ENCODE data around the gene SUGCT. TPM values are rescaled to one million over a fixed set of nuclear protein-coding genes. Genes with fewer than 3 reads are reported as not detected.

SUGCT gene
- total RNA-seq, 3 donors from 2014 or later: 7.6 to 19.1 (median 10.1) TPM

DNA sequence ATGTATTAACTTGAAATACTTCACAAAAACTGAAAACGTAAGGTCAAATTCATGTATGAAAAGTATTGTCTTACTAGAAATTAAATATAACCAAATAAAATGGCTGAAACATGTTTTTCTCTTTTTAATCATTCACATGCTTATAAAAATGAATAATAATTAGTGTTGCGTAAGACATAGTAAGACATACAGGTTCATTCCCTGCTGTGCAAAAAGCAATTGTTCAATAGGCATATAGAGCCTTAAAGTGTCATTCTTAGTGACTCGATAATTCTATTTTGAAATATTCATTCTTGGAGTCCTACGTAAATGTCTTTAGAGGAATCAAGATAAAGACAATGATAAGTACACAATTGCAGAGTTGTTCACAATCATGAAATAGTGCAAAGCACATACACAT is 337.1 kb downstream of the SUGCT start:
- DNase-seq (no peak), ATAC-seq (no peak)
- Histone ChIP-seq H3K4me1 (ENCODE audit: low read depth) (no peaks in the 10 kb centered on the region), H3K9me3 (no peaks in the 10 kb centered on the region), H3K4me3 (no peak overlapping the region), H3K36me3 (ENCODE audit: low read depth) (no peaks in the 10 kb centered on the region)
- TF ChIP-seq CTCF (IDR thresholded peaks at IDR 0.05): no peak
- intact Hi-C loops (cut with DNase I, micrococcal nuclease): no loop called here

GRCh38 chr7:40474790-40475680 is 340.2 kb downstream of the SUGCT start:
- intact Hi-C loops (cut with DNase I, micrococcal nuclease): no loop called here
- no peak for DNase-seq
- TF ChIP-seq CTCF (IDR thresholded peaks at IDR 0.05): no peak
- Histone ChIP-seq H3K4me1 (ENCODE audit: low read depth) (no peaks in the 10 kb centered on the region), H3K36me3 (ENCODE audit: low read depth) (no peaks in the 10 kb centered on the region), H3K4me3 (no peak overlapping the region), H3K9me3 (no peaks in the 10 kb centered on the region)
- ATAC-seq: no peak

DNA sequence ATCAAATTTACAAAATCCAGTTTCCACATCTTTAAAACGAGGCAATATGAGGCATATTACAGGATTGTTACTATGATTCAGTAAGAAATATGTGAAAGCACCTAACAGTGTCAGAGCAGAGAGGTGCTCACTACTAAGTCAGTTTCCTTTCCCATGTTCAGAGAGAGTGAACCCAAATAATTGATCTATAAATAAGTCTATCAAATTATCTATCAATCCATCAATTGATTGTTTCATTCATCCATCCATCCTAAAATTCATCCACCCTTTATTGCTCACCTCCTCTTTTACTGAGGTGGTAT is 340.8 kb downstream of the SUGCT start:
- Histone ChIP-seq H3K4me3 (no peak overlapping the region), H3K36me3 (ENCODE audit: low read depth) (no peaks in the 10 kb centered on the region), H3K4me1 (ENCODE audit: low read depth) (no peaks in the 10 kb centered on the region), H3K9me3 (no peaks in the 10 kb centered on the region)
- intact Hi-C loops (cut with DNase I, micrococcal nuclease): no loop called here
- TF ChIP-seq CTCF (IDR thresholded peaks at IDR 0.05): no peak
- no peak for ATAC-seq
- DNase-seq: no peak

DNA sequence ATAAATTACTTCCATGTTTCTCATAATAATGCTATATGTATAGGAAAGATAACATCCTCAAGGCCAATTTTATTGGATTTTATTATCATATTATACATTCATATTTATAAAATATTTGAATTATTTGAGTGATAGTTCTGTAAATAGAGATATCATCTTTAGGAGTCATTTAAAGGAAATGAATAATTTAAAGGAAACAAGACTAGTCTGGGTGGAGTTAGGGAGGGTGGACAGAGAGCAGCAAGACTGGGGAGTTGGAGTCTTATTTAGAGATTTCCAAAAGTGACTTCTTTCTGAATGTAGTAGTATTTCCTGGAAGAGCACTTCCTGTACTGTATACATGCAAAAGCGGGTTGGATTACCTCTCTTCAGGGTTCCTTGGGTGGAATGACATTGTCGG is 342.3 kb downstream of the SUGCT start:
- intact Hi-C loops (cut with DNase I, micrococcal nuclease): no loop called here
- no peaks in the 10 kb centered on the region for H3K36me3 ChIP-seq (ENCODE audit: low read depth)
- H3K4me1 ChIP-seq (ENCODE audit: low read depth): no peaks in the 10 kb centered on the region
- ATAC-seq (no peak), DNase-seq (no peak)
- no peaks in the 10 kb centered on the region for H3K9me3 ChIP-seq
- no peak overlapping the region for H3K4me3 ChIP-seq
- no peak for TF ChIP-seq CTCF (IDR thresholded peaks at IDR 0.05)

- ATAC-seq: no peak
- Histone ChIP-seq H3K36me3 (ENCODE audit: low read depth) (no peaks in the 10 kb centered on the region), H3K4me3 (no peak overlapping the region), H3K9me3 (no peaks in the 10 kb centered on the region), H3K4me1 (ENCODE audit: low read depth) (no peaks in the 10 kb centered on the region)
- no peak for DNase-seq
- TF ChIP-seq CTCF (IDR thresholded peaks at IDR 0.05): no peak
- intact Hi-C loops (cut with DNase I, micrococcal nuclease): no loop called here
Measured at GRCh38 chr7:40482845-40483244, 348.0 kb downstream of the SUGCT start.
